NCI-H2171 treated with DMSO at 0.1 percent for 48 hours (cell line): ENCODE data around the gene GNA14.
"Not testable (repeated sequence)": the region's sequence is repeated elsewhere in the genome, so short reads cannot be mapped to it uniquely, and the experiment has no call there.

Source experiments
- DNase-seq: peaks from one replicate; lab custom pipeline; 2025; lab: John Stamatoyannopoulos, UW

The GNA14 gene

DNA sequence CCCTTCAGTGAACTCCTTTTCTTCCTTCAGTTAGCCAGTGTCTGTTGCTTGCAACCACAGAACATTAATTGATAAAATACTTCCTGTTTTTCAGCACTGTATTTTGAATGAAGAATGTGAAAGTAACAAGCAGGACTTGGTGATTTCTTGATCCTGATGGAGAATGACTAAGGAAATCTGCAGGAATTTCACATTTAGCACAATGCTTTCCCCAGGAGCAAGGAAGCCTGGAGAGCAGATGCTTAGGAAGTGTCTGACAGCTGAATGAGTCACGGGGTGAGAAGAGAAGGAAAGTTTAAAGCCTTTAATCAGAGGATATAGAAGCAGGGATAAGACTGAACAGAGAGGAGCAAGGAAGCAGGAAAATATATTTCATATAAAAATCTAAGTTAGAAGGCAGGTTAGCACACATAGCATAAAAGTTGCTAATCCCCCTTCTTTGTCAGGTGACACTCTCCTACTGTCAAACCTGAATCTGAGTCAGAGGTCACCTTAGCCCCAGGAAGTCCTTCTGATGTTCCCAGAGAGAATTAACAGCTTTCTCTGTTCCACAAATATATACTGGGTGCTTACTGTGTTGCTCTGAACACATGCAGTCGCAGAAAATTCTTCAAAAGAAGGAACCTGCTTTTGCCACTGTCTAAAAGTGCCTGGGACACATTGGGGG is 59.7 kb downstream of the GNA14 start:
- DNase-seq, result no peak

DNA sequence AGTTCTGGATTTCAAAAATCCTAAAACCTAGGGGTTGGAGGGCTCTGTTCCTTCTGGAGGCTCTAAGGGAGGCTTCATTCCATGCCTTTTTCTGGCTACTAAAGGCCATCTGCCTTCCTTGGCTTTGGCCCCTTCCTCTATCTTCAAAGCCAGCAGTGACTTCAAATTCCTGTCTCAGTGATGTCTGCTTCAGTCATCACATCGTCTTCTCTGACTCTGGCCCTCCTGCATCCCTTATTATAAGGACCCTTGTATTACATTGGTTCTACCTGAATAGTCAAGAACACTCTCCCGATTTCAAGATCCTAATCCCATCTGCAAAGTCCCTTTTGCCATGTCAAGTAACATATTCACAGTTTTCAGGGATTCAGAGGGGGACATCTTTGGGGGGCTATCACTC is 60.3 kb downstream of the GNA14 start:
- DNase-seq, result no peak

DNA sequence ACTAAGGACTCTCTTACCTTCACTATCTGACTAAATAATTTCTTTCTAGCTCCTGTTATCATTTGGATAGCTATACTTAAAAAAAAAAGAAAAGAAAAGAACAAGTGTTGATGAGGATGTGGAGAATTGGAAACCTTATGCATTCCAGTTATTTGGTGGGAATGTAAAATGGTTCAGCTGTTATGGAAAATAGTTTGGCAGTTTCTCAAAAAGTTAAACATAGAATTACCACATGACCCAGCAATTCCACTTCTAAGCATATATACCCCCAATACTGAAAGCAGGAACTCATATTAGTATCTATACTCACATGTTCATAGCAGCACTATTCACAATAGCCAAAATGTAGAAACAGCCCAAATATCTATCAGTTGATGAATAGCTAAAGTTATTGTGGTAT is 61.1 kb downstream of the GNA14 start:
- DNase-seq, result no peak

DNA sequence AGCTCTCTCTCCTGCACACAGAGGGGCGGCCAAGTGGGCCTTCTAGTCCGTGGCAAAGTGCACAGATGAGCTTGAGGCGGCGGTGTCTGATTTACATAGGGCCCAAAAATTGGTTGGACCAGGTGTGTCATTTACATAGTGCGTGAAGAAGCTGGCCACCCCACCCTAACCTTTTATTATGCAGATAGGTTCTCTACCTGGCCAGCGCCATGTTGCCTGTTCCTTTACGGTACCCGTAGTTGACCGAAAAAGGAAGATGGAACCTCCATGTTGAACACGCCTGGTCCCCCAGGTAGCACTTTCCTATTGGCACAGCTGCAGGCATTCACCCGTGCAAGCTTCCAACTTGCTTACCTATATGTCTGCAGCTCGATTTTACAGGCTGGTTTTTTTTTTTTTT is 61.5 kb downstream of the GNA14 start:
- DNase-seq, result no peak

DNA sequence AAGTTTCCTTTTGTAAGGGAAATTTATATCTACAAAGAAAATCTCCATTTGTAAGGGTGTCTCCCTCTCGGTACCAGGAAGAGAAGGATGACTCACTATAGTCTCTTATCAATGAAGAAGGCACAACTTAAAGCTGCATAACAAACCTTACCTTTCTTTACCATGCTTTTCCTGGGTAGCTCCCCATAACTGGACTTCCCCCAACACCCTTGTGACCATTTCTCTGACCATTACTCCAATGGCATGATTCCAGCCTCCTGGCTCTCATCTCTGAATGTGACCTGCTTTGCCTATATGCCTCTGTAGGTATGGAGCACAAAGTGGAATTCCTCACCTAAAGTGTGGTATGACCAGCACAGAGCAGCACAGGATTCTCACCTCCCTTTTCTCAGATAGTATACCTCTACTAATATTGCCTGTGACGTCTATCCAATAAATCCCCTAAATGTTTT is 62.8 kb downstream of the GNA14 start:
- DNase-seq, result no peak

DNA sequence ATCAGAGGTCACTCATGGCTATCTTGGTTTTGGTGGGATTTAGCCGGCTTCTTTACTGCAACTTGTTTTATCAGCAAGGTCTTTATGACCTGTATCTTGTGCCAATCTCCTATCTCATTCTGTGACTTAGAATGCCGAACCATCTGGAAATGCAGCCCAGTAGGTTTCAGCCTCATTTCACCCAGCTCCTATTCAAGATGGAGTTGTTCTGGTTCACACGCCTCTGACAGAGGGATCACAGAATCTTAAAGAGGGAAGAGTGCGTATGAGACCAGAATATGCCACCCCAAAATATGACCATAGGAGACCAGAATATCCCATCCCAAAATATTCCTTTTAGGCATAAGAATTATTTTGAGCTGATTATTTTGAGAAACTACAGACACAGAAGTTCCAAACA is 63.2 kb downstream of the GNA14 start:
- not testable (repeated sequence) for DNase-seq

DNA sequence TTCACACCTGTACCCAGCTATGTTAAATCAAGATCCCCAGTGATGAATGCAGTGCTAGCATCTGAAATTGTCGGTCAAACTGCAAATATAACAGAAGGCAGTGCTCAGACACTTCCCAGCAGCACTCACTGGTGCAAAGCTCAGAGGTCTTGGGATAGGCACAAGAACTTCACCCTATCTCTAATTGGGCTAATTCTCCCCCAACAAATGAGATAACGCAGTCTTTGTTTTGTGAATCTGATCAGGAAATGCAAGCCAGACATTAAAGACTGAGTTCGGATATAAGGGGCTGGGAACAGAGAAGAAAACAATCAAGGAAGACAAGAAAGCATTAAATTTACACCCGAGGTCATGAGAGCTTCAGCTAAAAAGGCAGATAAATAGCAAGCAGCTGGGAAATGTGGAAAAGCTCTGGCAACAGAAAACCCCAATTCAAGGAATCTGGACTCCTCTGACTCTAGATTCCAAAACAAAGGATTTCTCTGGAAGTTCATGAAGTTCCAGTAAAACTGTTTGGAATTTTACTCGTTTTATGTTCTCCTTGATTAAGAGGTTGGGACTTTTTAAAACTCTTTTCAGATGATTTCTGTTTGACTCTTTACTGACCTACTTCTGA is 65.1 kb downstream of the GNA14 start:
- DNase-seq, result no peak

DNA sequence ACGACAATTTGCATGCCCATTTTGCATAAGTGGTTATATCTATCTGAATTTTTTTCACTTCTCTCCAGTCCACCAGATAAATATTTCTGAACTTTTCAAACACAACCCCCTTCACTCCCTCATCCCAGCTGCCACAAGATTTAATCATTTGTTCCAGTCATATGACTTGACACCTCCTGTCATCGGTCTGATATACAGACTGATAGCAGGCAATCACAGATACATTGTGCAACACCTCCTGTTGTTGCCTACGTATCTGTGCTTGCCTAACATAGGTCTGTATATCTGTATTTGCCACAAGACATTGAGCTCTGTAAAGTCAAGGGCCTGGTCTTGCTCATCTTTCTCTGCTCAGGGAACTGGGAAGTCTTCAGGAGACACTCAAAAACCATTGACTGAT is 65.6 kb downstream of the GNA14 start:
- DNase-seq, result no peak

DNA sequence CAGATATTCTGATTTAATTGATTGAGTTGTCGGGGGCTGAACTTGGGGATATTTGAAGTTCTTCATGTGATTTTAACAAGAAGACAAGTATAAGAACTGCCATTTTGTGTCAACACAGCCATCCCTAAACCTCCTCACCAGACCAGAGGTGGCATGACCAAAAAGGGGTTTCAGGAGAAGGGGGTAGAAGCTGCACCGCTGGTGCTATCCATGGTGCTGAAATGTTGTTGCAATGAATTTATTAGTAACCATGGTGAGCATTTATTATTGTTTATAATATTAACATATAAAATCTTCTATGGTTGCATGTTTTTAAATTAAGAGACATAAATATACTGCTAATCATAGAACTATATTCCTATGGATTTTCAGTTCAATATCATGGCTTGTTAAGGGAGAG is 72.3 kb downstream of the GNA14 start:
- no peak for DNase-seq

DNA sequence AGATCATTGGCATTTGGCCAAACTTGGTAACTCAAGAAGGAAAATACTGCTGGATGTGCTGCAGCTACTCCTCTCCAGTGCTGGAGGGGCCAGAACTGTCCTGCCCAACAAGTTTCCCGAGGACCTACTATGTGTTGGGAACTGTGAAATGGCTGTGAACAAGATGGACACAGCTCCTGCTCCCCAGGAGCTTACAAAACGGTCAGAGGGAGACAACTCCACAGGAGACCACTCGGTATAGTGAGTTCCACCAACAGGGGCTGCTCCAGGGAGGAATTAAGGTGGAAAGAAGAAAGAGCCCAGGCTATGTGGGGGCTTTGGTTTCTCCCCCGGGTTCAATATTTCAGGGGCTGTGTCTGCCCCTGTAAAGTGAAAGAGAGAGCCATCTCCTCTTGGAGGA is 78.8 kb downstream of the GNA14 start:
- no peak for DNase-seq

DNA sequence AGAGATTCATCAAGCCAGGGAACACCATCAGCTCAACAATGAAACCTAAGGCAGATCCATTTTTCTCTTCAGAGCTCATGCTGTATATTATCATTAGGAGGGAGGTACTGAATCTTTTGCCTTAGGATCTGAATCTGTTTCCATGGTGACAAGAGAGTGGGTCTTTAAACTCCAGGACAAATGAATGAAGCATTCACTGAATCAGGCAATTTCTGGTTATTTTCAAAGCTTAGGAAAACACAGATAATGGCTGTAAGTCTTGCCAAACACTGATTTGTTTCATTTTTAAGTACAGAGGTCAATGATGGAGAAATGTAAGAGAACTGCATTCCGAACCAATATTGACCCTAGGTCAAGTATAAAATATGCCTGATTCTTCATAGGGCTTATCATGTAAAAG is 84.9 kb downstream of the GNA14 start:
- DNase-seq, result no peak

DNA sequence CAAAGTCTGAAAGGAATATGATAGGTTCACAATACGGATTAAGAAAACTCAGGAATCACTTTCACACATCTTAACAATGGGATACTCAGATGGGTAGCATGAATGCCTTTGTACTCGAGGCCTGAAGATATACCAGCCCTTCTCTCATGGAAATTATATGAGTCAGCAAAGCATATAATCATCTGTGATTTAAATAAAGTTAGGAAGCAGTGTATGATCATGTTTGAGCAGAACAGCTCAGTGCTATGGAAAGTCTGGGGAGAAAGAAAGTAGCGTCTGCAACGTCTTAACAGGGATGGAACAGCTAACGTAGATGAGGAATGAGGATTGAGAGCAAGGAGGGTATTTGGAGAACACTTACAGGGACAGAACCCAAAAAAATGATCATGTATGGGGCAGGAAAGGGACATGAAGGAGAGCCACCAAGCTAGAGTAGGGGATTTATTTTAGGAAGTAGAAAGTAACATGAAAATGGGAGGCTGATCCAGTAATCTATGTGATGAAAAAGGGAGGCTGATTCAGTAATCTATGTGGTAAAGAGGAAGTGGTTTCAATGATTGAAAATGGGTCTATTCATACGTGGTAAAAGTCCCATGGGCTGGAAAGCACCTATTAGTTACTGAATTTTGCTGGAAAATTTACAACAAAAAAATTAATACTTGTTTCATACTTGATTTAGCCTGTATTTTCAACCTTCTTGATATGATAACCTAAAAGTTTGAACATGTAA is 85.9 kb downstream of the GNA14 start:
- no peak for DNase-seq

DNA sequence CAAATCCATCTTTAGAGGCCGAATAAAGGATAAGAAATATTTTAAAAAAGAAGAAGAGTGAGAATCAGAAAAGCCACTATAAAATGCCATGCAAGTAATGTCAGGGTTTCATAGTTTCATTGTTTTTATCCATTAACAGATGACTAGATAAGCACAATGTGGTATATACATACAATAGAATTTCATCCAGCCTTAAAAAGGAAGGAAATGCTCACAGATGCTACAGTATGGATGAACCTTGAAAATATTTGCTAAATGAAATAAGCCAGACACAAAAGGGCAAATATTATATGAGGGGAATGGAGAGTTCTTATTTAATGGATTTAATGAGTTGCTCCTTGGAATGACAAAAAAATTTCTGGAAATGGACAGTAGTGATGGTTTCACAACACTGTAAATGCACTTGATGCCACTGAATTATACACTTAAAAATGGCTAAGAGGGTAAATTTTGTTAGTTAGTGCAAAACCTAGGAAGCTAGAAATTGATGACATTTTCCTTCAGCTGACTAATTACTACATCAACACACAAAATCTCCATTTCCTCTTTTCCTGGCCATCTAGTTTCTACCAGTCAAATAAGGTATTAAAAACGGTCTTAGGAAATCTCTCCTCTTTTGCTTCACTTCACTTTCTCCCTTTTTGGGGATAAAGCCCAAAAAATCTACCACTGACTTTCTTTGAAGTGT is 86.6 kb downstream of the GNA14 start:
- no peak for DNase-seq

DNA sequence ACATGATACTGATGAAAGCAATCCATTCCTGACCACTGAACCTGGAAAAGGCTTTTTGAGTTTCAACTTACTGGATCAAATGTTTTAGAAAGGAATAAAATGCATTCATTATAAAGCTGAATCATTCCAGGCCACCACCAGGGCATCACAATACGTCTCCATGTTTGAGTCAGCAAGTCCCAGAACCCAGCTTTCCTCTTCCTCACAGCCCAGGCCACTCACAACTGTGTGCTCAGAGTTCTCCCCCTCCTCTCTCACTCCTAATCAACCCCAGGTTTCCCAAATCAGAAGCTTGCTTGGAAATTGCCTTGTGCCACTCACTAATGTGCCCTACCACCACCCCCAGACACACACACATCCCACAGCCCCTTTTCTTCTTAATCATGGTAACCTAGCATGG is 91.7 kb downstream of the GNA14 start:
- DNase-seq, result no peak

DNA sequence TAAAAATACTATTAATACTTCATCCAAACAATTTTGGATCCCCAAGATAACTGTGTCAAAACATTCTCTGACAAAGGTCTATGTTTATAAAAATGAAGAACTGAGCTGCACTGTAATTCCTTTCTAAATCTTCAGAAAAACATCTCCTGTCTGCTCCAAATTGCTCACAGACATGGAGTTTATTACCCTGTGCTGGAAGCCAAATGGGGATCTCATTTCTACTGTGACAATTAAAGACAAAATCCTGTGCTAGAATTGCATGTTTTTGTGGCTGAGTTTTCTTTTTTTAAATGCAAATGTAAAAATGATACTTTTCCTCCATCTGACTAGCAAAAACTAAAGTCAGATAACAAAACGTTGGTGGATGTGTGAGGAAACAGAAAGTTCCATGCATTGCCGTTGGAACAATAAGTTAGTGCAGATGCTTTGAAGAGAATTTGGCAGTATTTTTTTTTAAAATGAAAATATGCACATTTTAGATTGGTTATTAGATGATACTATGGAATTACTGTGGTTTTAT is 93.5 kb downstream of the GNA14 start:
- DNase-seq, result no peak

DNA sequence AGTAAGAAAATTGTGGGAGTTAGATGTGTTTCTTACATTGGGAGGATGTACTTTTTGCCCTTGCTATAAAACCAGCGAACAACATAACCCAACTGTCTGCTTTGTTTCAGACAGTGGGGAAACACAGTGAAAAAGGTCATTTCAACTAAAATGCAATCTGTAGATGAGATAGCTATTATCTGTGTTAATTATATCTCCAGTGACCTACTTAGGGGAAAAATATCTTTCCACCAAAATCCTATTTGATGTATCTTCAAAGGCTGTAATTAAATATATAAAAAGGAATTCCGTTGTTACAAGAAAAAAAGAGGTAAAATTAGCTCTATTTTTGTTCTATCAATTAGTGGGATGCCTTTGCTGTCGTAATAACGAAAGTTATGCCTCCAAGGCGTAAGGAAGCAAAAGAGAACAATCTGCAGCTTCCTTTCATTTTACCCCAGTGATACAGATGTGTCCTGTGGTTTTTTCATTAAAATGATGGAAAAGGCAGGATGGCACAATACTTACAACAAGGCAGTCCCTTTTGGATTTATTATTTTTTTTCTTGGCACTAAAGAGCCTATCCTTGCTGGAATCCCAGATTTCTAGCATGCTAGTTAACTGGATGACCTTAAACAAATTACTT is 100.9 kb downstream of the GNA14 start:
- no peak for DNase-seq

DNA sequence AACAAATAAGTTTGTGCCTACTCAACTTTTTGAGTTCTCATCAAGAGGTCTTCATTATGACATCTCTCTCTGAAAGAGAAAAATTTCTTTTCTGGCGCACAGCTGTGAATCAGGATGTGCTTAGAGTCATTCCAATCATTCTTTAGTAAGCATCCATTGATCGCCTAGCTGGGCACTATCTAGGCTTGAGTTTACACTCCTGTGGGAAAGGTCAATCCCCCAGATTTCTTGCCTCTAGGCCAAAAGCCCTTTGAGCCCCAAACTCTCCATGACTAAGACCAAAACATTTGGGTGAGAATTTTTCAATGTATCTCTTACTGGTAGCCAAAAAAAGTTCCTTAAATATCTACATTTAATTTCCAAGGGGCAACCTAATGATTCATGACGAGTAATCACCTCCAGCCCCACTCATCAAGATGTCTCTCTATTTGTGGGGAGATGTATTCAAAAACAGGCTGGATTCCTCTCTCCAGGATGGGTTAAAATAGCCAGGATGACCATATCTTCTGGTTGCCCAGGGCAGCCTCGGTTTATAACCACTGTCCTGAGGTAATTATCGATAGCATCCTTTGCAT is 101.7 kb downstream of the GNA14 start:
- no peak for DNase-seq

DNA sequence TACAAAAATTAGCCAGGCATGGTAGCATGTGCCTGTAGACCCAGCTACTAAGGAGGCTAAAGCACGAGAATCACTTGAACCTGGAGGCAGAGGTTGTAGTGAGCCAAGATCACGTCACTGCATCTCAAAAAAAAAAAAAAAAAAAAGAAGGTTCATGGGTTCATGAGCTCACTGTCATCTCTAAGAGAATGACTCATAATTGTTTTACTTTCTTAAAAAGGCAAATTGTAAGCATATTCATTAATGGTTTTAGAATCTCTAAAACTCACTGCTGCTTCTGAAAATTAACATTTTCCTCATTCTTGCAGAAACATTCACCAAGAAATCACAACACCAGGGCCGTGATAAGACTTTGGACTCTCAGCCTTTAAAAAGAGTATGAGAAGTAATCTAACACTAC is 103.6 kb downstream of the GNA14 start:
- DNase-seq, result no peak

DNA sequence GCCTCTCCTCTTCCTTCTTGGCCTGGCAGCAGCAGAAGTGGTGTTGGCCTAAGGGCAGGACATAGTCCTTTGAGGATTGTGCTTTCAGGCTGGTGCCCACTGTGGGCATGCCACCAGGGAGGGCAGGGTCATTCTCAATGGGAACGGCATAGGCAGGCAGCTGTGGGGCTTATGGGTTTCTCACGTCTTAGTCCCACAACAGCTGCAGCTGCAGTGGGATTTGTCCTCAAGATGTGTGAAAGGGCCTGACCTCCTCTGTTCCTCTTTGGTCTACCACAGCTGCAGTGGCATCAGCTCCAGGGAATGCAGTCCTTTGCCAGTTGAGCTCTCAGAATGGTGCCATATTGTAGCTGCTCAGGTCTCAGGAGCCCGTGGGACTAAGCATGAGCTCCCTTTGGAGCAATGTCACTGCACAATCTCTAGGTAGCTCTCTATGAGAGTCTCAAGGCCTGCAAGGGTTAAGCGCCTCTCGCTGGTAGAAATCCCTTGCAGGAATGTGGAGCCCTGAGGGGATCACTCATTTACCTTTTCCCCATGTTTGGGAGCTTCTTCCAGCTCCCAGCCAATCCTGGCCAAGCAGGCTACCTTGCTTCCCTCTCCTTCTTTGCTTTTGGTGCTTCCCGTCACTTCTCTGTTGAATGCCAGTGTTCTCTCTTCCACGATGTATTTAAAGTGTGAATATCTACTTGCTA is 104.8 kb downstream of the GNA14 start:
- DNase-seq, result no peak

DNA sequence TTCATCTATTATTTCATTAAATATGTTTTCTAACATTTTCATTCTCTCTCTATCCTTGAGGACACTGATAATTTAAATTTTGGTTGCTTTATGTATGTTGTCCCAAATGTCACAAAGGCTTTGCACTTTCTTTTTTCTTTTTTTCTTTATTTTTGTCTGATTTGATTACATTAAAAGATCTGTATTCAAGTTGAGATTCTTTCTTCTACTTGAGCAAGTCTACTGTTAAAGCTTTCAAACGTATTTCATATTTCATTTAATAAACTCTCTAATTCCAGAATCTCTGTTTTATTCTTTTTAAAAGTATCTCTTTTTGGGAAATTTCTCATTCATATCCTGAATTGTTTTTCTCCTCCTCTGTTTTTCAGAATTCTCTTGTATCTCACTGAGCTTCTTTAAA is 106.5 kb downstream of the GNA14 start:
- no peak for DNase-seq

DNA sequence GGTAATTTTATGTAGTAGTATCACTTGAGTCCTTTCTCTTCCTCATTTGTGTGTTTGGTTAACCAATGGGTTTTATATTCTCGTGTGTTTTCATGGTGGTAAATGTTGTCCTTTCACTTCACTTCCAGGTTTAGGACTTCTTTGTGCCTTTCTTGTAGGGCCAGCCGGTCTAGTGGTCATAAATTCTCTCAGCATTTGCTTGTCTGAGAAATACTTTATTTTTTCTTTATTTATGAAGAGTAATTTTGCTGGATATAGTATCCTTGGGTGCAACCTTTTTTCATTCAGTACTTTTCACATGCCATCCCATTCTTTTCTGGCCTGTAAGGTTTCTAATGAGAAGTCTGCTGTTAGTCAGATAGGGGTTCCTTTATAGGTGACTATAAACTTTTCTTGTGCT is 107.1 kb downstream of the GNA14 start:
- no peak for DNase-seq
